Vagina (tissue), 2 donors: ENCODE results near the gene FOXL3. TPM values are rescaled to one million over a fixed set of nuclear protein-coding genes. Genes with fewer than 3 reads are reported as not detected.

ENCODE experiments used
- DNase-seq, 2 donors: peaks; one replicate each; pipeline ENCODE4 v3.0.0-alpha.2; 2017; ENCODE audit errors: extremely low spot score in 2 of 2
- H3K27ac ChIP-seq: fragments of 200-600 bp; sonication (generic); one replicate; pipeline ENCODE4 v1.5.1; 2019
- H3K27me3 ChIP-seq: fragments of 200-600 bp; sonication (generic); one replicate; pipeline ENCODE4 v1.5.1; 2019
- H3K36me3 ChIP-seq, 2 donors: fragments of 200-600 bp; sonication (generic); one replicate each; pipeline ENCODE4 v1.5.1; 2017 to 2019
- H3K4me1 ChIP-seq: fragments of 200-600 bp; sonication (generic); one replicate; pipeline ENCODE4 v1.5.1; 2019
- H3K4me3 ChIP-seq, 2 donors: fragments of 200-600 bp; sonication (generic); 1 replicate in 1 of 2; 2 replicates in 1 of 2; pipeline ENCODE4 v1.5.1; 2016 to 2019
- H3K9me3 ChIP-seq: fragments of 200-600 bp; sonication (generic); one replicate; pipeline ENCODE4 v1.5.1; 2019
- CTCF ChIP-seq, 3 experiments: fragments of 450-650 bp in 2 of 3; fragments of 200-600 bp in 1 of 3; sonication (generic) in 1 of 3; IDR thresholded peaks; one replicate each; pipeline ENCODE4 v1.5.1; 2017 to 2019; ENCODE audit warnings: antibody characterized with exemption in 3 of 3, mild to moderate bottlenecking in 2 of 3, moderate library complexity in 2 of 3
- POLR2A ChIP-seq, 2 donors: fragments of 450-650 bp; IDR thresholded peaks; one replicate each; pipeline ENCODE4 v1.6.1; 2017; ENCODE audit warnings: antibody characterized with exemption in 2 of 2, mild to moderate bottlenecking in 2 of 2, moderate library complexity in 2 of 2
- POLR2AphosphoS5 ChIP-seq, 2 donors: sonication (generic); formaldehyde crosslinking; IDR thresholded peaks; one replicate each; pipeline ENCODE4 v1.9.0; 2017; ENCODE audit warnings: antibody characterized with exemption in 2 of 2, mild to moderate bottlenecking in 2 of 2, low read depth in 1 of 2; ENCODE audit not compliant: insufficient read depth in 1 of 2
- intact Hi-C: fragments of 100-400 bp; cut with DNase I; formaldehyde crosslinking; loops from one replicate; pipeline ENCODE4 v1.15.1; 2023
- total RNA-seq: library from RNA; depleted of rRNA; stranded (reverse); fragments of >200 nt; gene quantifications from one replicate; pipeline ENCODE4 v1.2.3, GENCODE V29; 2016

The FOXL3 gene
- total RNA-seq, 1 donor from 2014 or later = not detected

- Histone ChIP-seq H3K27ac (no peak overlapping the region), H3K4me1 (no peaks in the 10 kb centered on the region), H3K4me3 (no peak overlapping the region), H3K9me3 (no peaks in the 10 kb centered on the region), H3K36me3 (no peaks in the 10 kb centered on the region), H3K27me3 (no peaks in the 10 kb centered on the region)
- DNase-seq = no peak
- intact Hi-C loops = no loop called here
- TF ChIP-seq CTCF (IDR thresholded peaks at IDR 0.05) (no peak), POLR2AphosphoS5 (IDR thresholded peaks at IDR 0.05; ENCODE audit: insufficient read depth in 1 of 2, low read depth in 1 of 2) (no peak), POLR2A (IDR thresholded peaks at IDR 0.05) (no peak)
Measured at GRCh38 chr7:299169-299568, 9.2 kb downstream of the FOXL3 start.

GRCh38 chr7:299628-300027, 9.7 kb downstream of the FOXL3 start:
- Histone ChIP-seq H3K27ac (no peak overlapping the region), H3K4me3 (no peak overlapping the region), H3K36me3 (no peaks in the 10 kb centered on the region), H3K27me3 (no peaks in the 10 kb centered on the region), H3K4me1 (no peaks in the 10 kb centered on the region), H3K9me3 (no peaks in the 10 kb centered on the region)
- no peak for DNase-seq
- TF ChIP-seq CTCF (IDR thresholded peaks at IDR 0.05) (no peak), POLR2A (IDR thresholded peaks at IDR 0.05) (no peak), POLR2AphosphoS5 (IDR thresholded peaks at IDR 0.05; ENCODE audit: insufficient read depth in 1 of 2, low read depth in 1 of 2) (no peak)
- intact Hi-C loops = no loop called here

GRCh38 chr7:300048-300447, 10.1 kb downstream of the FOXL3 start:
- Histone ChIP-seq H3K4me3 (no peak overlapping the region), H3K27ac (no peak overlapping the region), H3K27me3 (no peaks in the 10 kb centered on the region), H3K9me3 (no peaks in the 10 kb centered on the region), H3K4me1 (no peaks in the 10 kb centered on the region), H3K36me3 (no peaks in the 10 kb centered on the region)
- intact Hi-C loops = no loop called here
- DNase-seq = no peak
- TF ChIP-seq POLR2AphosphoS5 (IDR thresholded peaks at IDR 0.05; ENCODE audit: insufficient read depth in 1 of 2, low read depth in 1 of 2) = no peak
- TF ChIP-seq CTCF (IDR thresholded peaks at IDR 0.05) = no peak
- TF ChIP-seq POLR2A (IDR thresholded peaks at IDR 0.05) = no peak

- H3K27ac ChIP-seq = no peak overlapping the region
- no peaks in the 10 kb centered on the region for H3K27me3 ChIP-seq
- H3K9me3 ChIP-seq = no peaks in the 10 kb centered on the region
- no peak for DNase-seq
- no peak for TF ChIP-seq CTCF (IDR thresholded peaks at IDR 0.05)
- TF ChIP-seq POLR2A (IDR thresholded peaks at IDR 0.05) = no peak
- no peak for TF ChIP-seq POLR2AphosphoS5 (IDR thresholded peaks at IDR 0.05; ENCODE audit: insufficient read depth in 1 of 2, low read depth in 1 of 2)
- intact Hi-C loops = no loop called here
- H3K4me1 ChIP-seq = no peaks in the 10 kb centered on the region
- H3K4me3 ChIP-seq = no peak overlapping the region
- H3K36me3 ChIP-seq = no peaks in the 10 kb centered on the region
Measured at GRCh38 chr7:300546-301290, 10.7 kb downstream of the FOXL3 start.

GRCh38 chr7:301291-302053, 11.5 kb downstream of the FOXL3 start:
- H3K4me1 ChIP-seq = no peaks in the 10 kb centered on the region
- H3K36me3 ChIP-seq = no peaks in the 10 kb centered on the region
- H3K27ac ChIP-seq = no peak overlapping the region
- no peak for DNase-seq
- H3K4me3 ChIP-seq = no peak overlapping the region
- H3K27me3 ChIP-seq = no peaks in the 10 kb centered on the region
- H3K9me3 ChIP-seq = no peaks in the 10 kb centered on the region
- intact Hi-C loops = no loop called here
- TF ChIP-seq CTCF (IDR thresholded peaks at IDR 0.05) (no peak), POLR2A (IDR thresholded peaks at IDR 0.05) (no peak), POLR2AphosphoS5 (IDR thresholded peaks at IDR 0.05; ENCODE audit: insufficient read depth in 1 of 2, low read depth in 1 of 2) (no peak)
